CD8-positive, alpha-beta memory T cell (primary cell): Measurements from ENCODE around the gene CCDC106. TPM values are rescaled to one million over a fixed set of nuclear protein-coding genes. Genes with fewer than 3 reads are reported as not detected.

ENCODE experiments used
- CTCF ChIA-PET: fragments of 350-600 bp; sonication (Branson Sonifier 250); formaldehyde crosslinking; loops from one replicate; lab custom pipeline; 2021; ENCODE audit warnings: antibody characterized with exemption; lab: Charles Lee
- POLR2A ChIA-PET: fragments of 350-600 bp; sonication (Branson Sonifier 250); formaldehyde crosslinking; loops from one replicate; lab custom pipeline; 2021; ENCODE audit warnings: antibody characterized with exemption; lab: Charles Lee
- DNase-seq, 5 donors: peaks; one replicate each; pipeline versions ENCODE4 v3.0.0 to v3.0.0-alpha.2; 2020 to 2022; ENCODE audit warnings: mixed read lengths in 1 of 5
- H3K27ac ChIP-seq: one replicate; pipeline ENCODE4 v1.7.0; 2013; ENCODE audit warnings: low read depth, mild to moderate bottlenecking, low read length, moderate library complexity
- H3K27me3 ChIP-seq: 2 replicates; pipeline ENCODE4 v1.7.0; 2013; ENCODE audit warnings: low read length, mild to moderate bottlenecking; ENCODE audit not compliant: insufficient read depth, poor library complexity, severe bottlenecking
- H3K36me3 ChIP-seq: 2 replicates; pipeline ENCODE4 v1.7.0; 2013; ENCODE audit warnings: mild to moderate bottlenecking, low read length, moderate library complexity; ENCODE audit not compliant: insufficient read depth
- H3K4me1 ChIP-seq: 2 replicates; pipeline ENCODE4 v1.7.0; 2013; ENCODE audit warnings: mild to moderate bottlenecking, low read length, moderate library complexity; ENCODE audit not compliant: insufficient read depth
- H3K4me3 ChIP-seq: 2 replicates; pipeline ENCODE4 v1.7.0; 2013; ENCODE audit warnings: mild to moderate bottlenecking, low read length
- H3K9me3 ChIP-seq: 2 replicates; pipeline ENCODE4 v1.7.0; 2013; ENCODE audit warnings: mild to moderate bottlenecking, low read length
- H3K27ac Mint-ChIP-seq, 8 donors: one replicate each; pipeline ENCODE4 v1.8.0; 2020 to 2021; ENCODE audit warnings: mixed read lengths in 8 of 8, mild to moderate bottlenecking in 6 of 8, inconsistent platforms in 3 of 8, moderate library complexity in 3 of 8
- H3K27me3 Mint-ChIP-seq, 2 donors: one replicate each; pipeline ENCODE4 v1.8.0; 2020 to 2021; ENCODE audit warnings: mixed read lengths in 2 of 2, mild to moderate bottlenecking in 1 of 2, moderate library complexity in 1 of 2
- H3K36me3 Mint-ChIP-seq, 3 donors: one replicate each; pipeline ENCODE4 v1.8.0; 2020 to 2021; ENCODE audit warnings: mixed read lengths in 3 of 3, inconsistent platforms in 1 of 3, mild to moderate bottlenecking in 1 of 3
- H3K4me1 Mint-ChIP-seq, 3 donors: one replicate each; pipeline ENCODE4 v1.8.0; 2020 to 2021; ENCODE audit warnings: mixed read lengths in 3 of 3, inconsistent platforms in 1 of 3, mild to moderate bottlenecking in 1 of 3
- H3K4me3 Mint-ChIP-seq, 7 donors: one replicate each; pipeline ENCODE4 v1.8.0; 2020 to 2021; ENCODE audit warnings: mixed read lengths in 7 of 7, mild to moderate bottlenecking in 6 of 7, moderate library complexity in 4 of 7, inconsistent platforms in 2 of 7
- H3K9me3 Mint-ChIP-seq, 5 donors: one replicate each; pipeline ENCODE4 v1.8.0; 2020 to 2022; ENCODE audit warnings: mixed read lengths in 5 of 5, mild to moderate bottlenecking in 3 of 5, moderate library complexity in 2 of 5, inconsistent platforms in 1 of 5
- polyA plus RNA-seq: library from polyadenylated mRNA; unstranded; fragments of 300-500 nt; fragmentation: Illumina TruSeq; gene quantifications from one replicate; pipeline ENCODE4 v1.2.3, GENCODE V29; 2021
- total RNA-seq, 2 experiments: library from RNA; stranded (reverse); gene quantifications; one replicate each; pipeline ENCODE4 v1.2.3, GENCODE V29; 2021

CCDC106 gene
- total and polyA plus RNA-seq, 3 experiments from 2014 or later: 0.54 to 2.2 (median 2.0) TPM

DNA sequence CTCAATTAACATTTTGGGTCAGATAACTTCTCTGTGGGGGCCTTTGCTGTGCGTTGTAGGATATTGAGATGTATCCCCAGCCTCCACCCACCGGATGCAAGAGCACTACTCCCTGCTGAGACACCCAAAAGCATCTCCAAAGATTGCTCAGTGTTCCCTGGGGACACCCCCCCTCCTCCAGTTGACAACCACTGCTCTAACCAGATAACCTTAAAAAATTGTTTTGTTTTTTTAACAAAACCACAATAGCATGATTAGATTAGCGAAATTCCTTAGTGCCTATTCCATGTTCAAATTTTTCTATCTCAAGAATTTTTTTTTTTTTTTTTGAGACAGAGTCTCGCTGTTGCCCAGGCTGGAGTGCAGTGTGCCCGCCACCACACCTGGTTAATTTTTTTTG is 24.4 kb downstream of the CCDC106 start:
- peaks cover 37 to 71% (median 39%) of the 10 kb centered on the region in 3 donors for H3K4me1 Mint-ChIP-seq

DNA sequence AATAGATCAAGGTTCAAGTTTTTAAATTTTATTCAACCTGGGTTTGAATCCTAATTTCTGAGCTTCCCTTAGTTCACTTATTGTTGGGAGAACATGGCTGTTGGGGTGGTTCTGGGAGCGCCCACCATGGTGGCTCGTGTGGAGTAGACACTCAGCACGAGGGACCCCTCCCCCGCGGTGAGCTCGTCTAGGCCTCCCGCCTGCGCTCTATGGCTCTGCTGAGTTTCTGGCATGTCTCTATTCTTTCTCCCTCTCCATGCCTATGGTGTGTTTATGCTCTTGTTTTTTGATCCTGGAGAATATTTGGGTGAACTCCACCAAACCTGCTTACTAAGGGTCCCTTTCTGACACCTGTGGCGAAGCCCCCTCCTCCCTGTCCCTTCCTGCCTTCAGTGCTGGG is 25.5 kb downstream of the CCDC106 start:
- Mint-ChIP-seq H3K27ac (peak overlapping the region; percentile 80 to 93 (median 88)), H3K27me3 (peaks cover 0 to 3% of the 10 kb centered on the region in 2 donors), H3K9me3 (no peaks in the 10 kb centered on the region), H3K36me3 (peaks cover 0 to 71% (median 11%) of the 10 kb centered on the region in 3 donors), H3K4me3 (peak overlapping the region in 6 of 7 donors; percentile 26 to 65 (median 58)), H3K4me1 (peaks cover 44 to 76% (median 47%) of the 10 kb centered on the region in 3 donors)
- Histone ChIP-seq H3K4me1 (peaks cover 43% of the 10 kb centered on the region), H3K4me3 (no peak overlapping the region), H3K27me3 (no peaks in the 10 kb centered on the region), H3K9me3 (no peaks in the 10 kb centered on the region), H3K36me3 (peaks cover 31% of the 10 kb centered on the region), H3K27ac (no peak overlapping the region)
- no peak for DNase-seq
- ChIA-PET POLR2A (interaction anchor here (0.7 kb wide), 1 partner anchor 477 kb away, joined by 3 read pairs; no protein-coding TSS in a partner anchor), CTCF (interaction anchor here (0.6 kb wide), 1 partner anchor 205 kb away, joined by 3 read pairs; no protein-coding TSS in a partner anchor)

More for the DNA sequence above, 24.4 kb downstream of the CCDC106 start:
- H3K4me3 Mint-ChIP-seq: peak overlapping the region in 2 of 7 donors; percentile 36 to 59
- Histone ChIP-seq H3K27ac (no peak overlapping the region), H3K9me3 (no peaks in the 10 kb centered on the region), H3K4me1 (peaks cover 39% of the 10 kb centered on the region), H3K27me3 (no peaks in the 10 kb centered on the region), H3K36me3 (peaks cover 39% of the 10 kb centered on the region), H3K4me3 (no peak overlapping the region)
- CTCF ChIA-PET: no interaction called here
- H3K9me3 Mint-ChIP-seq: no peaks in the 10 kb centered on the region
- peak overlapping the region in 6 of 8 donors; percentile 29 to 90 (median 64) for H3K27ac Mint-ChIP-seq
- peaks cover 0 to 71% (median 6%) of the 10 kb centered on the region in 3 donors for H3K36me3 Mint-ChIP-seq
- H3K27me3 Mint-ChIP-seq: peaks cover 0 to 3% of the 10 kb centered on the region in 2 donors
- POLR2A ChIA-PET: interaction anchor here (0.7 kb wide), 1 partner anchor 23 kb away, joined by 4 read pairs; no protein-coding TSS in a partner anchor
- DNase-seq: no peak

DNA sequence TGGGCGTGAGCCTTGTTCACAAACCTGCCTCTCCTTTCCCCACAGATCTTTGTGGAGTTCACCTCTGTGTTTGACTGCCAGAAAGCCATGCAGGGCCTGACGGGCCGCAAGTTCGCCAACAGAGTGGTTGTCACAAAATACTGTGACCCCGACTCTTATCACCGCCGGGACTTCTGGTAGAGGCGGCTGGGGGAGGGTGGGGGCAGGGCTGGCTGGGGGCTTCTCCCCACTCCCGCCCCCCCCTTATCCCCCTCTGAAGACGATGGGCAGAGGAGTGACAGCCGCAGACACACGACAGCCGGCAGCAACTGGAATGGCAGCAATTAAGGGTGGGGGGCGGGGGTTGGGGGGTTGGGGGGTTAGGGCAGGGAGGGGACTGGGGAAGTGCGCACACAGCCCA is 25.9 kb downstream of the CCDC106 start:
- Mint-ChIP-seq H3K4me1 (peaks cover 44 to 80% (median 47%) of the 10 kb centered on the region in 3 donors), H3K9me3 (no peaks in the 10 kb centered on the region), H3K27ac (peak overlapping the region in 7 of 8 donors; percentile 82 to 95 (median 89)), H3K4me3 (peak overlapping the region in 6 of 7 donors; percentile 26 to 65 (median 58)), H3K27me3 (peaks cover 0 to 3% of the 10 kb centered on the region in 2 donors), H3K36me3 (peaks cover 0 to 74% (median 11%) of the 10 kb centered on the region in 3 donors)
- no peak for DNase-seq
- H3K4me3 ChIP-seq: no peak overlapping the region
- H3K27ac ChIP-seq: no peak overlapping the region
- no peaks in the 10 kb centered on the region for H3K9me3 ChIP-seq
- POLR2A ChIA-PET: no interaction called here
- H3K27me3 ChIP-seq: no peaks in the 10 kb centered on the region
- H3K4me1 ChIP-seq: peaks cover 43% of the 10 kb centered on the region
- H3K36me3 ChIP-seq: peaks cover 32% of the 10 kb centered on the region
- CTCF ChIA-PET: no interaction called here

DNA sequence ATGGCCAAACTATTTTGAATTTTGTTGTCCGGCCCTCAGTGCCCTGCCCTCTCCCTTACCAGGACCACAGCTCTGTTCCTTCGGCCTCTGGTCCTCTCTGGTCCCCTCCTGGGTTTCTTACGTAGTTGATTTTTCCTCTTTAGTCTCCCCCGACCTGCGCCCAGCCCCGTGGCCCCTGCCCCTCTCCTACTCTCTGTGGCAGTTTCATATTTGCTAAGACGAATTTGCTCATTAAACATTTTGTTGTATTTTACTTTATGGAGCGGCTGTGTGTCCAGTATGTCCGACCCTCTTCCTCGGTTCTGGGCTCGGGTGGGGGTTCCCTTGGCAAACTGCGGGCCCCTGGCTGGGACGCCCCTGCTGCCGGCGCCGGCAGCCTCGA is 26.4 kb downstream of the CCDC106 start:
- H3K4me3 Mint-ChIP-seq: peak overlapping the region; percentile 15 to 97 (median 66)
- ChIA-PET CTCF (no interaction called here), POLR2A (no interaction called here)
- Histone ChIP-seq H3K9me3 (no peaks in the 10 kb centered on the region), H3K4me3 (peak overlapping the region; percentile 28), H3K36me3 (peaks cover 32% of the 10 kb centered on the region), H3K27ac (peak overlapping the region; percentile 85), H3K4me1 (peaks cover 42% of the 10 kb centered on the region), H3K27me3 (no peaks in the 10 kb centered on the region)
- peaks cover 0 to 3% of the 10 kb centered on the region in 2 donors for H3K27me3 Mint-ChIP-seq
- H3K36me3 Mint-ChIP-seq: peaks cover 0 to 74% (median 11%) of the 10 kb centered on the region in 3 donors
- peaks cover 46 to 82% (median 47%) of the 10 kb centered on the region in 3 donors for H3K4me1 Mint-ChIP-seq
- peak overlapping the region; percentile 86 to 97 (median 92) for H3K27ac Mint-ChIP-seq
- DNase-seq: no peak
- H3K9me3 Mint-ChIP-seq: no peaks in the 10 kb centered on the region

DNA sequence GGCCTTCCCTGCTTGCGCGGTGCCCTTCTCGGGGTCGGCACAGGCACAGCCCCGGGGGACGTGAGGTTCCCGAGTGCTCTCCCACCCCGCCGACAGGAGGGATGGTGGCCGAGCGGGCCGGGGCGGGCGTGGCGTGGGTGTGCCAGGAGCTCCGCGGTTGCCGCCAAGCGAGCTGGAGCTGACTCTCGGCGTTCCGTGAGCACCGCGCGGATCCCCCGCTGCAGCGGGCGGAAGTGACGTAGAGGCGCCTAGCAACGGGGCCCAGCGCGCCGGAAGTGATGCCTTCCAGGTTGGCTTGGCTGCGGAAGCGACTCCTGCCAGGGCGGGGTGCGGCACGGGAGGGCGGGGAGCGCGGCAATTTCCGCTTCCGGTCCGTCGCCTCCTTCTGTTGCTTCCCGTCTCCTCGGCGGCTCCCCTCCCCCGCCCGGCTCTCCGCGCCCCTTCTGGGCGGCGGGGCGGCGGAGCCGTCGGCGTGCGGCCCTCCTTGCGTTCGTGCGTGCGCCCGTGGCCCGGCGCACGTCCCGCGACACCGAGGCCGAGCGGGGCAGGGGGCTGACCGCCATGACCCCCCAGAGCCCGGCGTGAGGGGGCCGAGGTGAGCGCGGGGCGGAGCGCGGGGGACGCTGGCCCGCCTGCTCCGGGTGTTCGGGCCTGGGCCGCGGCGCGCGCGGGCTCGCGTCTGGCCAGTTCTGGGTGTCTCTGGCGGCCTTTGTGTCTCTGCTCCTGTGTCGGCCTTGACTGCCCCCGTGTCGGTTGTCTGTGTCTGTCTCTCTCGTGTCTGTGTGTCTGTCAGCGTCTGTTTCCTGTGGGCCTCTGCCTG is 27.0 kb downstream of the CCDC106 start, which contains the start of gene EPN1:
TSS of gene EPN1 (plus strand) at position 386 of the 820 bp plus-strand sequence. CDS start 3,402 bp downstream, outside the sequence.
- ChIA-PET CTCF (no interaction called here), POLR2A (no interaction called here)
- H3K9me3 Mint-ChIP-seq: no peaks in the 10 kb centered on the region
- Histone ChIP-seq H3K4me3 (peak within 1 kb of the TSS; percentile 59), H3K9me3 (no peaks in the 10 kb centered on the region), H3K36me3 (peaks cover 31% of the 10 kb centered on the region), H3K4me1 (peaks cover 36% of the 10 kb centered on the region), H3K27me3 (no peaks in the 10 kb centered on the region), H3K27ac (peak within 1 kb of the TSS; percentile 85)
- H3K36me3 Mint-ChIP-seq: peaks cover 0 to 74% (median 11%) of the 10 kb centered on the region in 3 donors
- peak within 1 kb of the TSS; percentile 93 to 100 (median 98) for H3K27ac Mint-ChIP-seq
- peak; percentile 96 to 99 (median 98) for DNase-seq
- peak within 1 kb of the TSS; percentile 92 to 97 (median 95) for H3K4me3 Mint-ChIP-seq
- peaks cover 0 to 3% of the 10 kb centered on the region in 2 donors for H3K27me3 Mint-ChIP-seq
- peaks cover 50 to 82% (median 52%) of the 10 kb centered on the region in 3 donors for H3K4me1 Mint-ChIP-seq

DNA sequence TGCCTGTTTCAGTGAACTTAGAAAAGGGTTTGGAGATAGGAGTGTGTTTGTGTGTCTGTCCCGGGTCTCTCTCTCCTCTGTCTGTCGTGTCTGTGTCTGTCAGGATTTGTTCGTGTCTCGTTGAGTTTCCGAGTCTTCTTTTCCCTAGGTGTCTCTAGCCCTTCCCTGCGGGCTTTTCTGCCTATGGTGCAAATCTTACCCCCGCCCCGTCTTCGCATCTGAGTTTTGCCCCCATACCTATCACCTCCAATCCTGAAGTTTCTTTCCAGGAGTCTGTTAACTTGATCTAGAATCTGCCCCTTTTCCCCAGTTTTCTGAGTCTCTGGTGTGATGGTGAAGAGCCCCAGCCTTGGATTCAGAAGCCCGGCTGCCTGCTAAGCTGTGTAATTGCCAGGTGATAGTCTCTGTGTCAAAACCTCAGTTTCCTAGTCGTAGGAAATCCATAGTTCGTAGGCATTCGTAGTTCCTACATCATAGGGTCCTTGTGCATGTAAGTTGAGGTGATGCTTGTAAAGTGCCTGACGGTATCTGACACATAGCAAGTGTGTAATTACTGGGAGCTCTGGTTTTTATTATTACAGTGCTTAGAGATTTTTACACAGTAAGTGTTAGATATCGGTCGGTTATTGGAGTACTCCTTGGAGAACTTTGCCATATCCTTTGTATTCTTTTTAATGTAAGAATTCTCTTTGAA is 27.8 kb downstream of the CCDC106 start:
- peaks cover 0 to 74% (median 11%) of the 10 kb centered on the region in 3 donors for H3K36me3 Mint-ChIP-seq
- CTCF ChIA-PET: no interaction called here
- peaks cover 0 to 3% of the 10 kb centered on the region in 2 donors for H3K27me3 Mint-ChIP-seq
- Histone ChIP-seq H3K4me3 (peak overlapping the region; percentile 59), H3K27me3 (no peaks in the 10 kb centered on the region), H3K36me3 (peaks cover 24% of the 10 kb centered on the region), H3K27ac (peak overlapping the region; percentile 85), H3K4me1 (peaks cover 29% of the 10 kb centered on the region), H3K9me3 (no peaks in the 10 kb centered on the region)
- peak overlapping the region; percentile 92 to 97 (median 95) for H3K4me3 Mint-ChIP-seq
- POLR2A ChIA-PET: no interaction called here
- DNase-seq: no peak
- H3K4me1 Mint-ChIP-seq: peaks cover 45 to 82% (median 47%) of the 10 kb centered on the region in 3 donors
- H3K27ac Mint-ChIP-seq: peak overlapping the region; percentile 93 to 100 (median 98)
- H3K9me3 Mint-ChIP-seq: no peaks in the 10 kb centered on the region

DNA sequence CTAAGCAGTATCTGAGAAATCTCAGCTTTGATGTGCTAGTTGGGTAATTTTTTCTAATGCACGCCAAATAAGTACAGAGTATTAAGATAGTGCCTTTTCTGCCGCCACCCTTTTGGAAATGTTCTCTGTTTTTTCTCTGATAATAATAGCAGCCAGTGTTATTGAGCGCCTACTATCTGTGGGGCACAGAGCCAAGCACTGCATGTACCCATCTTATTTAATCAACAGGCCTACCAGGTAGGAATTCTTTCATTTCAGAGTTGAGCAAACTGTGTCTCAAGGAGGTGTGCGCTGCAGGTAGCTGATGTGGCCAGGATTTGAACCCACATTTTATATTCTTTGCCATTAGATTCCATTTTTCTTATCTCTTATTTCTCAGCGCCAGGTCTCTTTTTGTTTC is 28.4 kb downstream of the CCDC106 start:
- no peak overlapping the region for H3K4me3 ChIP-seq
- Mint-ChIP-seq H3K4me3 (peak overlapping the region; percentile 87 to 97 (median 95)), H3K4me1 (peaks cover 42 to 81% (median 42%) of the 10 kb centered on the region in 3 donors), H3K27me3 (peaks cover 0 to 3% of the 10 kb centered on the region in 2 donors), H3K9me3 (no peaks in the 10 kb centered on the region), H3K27ac (peak overlapping the region in 7 of 8 donors; percentile 1 to 99 (median 86)), H3K36me3 (peaks cover 0 to 72% (median 9%) of the 10 kb centered on the region in 3 donors)
- H3K27ac ChIP-seq: no peak overlapping the region
- ChIA-PET CTCF (no interaction called here), POLR2A (no interaction called here)
- H3K4me1 ChIP-seq: peaks cover 27% of the 10 kb centered on the region
- no peaks in the 10 kb centered on the region for H3K9me3 ChIP-seq
- no peak for DNase-seq
- peaks cover 24% of the 10 kb centered on the region for H3K36me3 ChIP-seq
- no peaks in the 10 kb centered on the region for H3K27me3 ChIP-seq
